NCI-H1417 (cell line): ENCODE measurements around the gene CCND3.

ENCODE experiments used
- DNase-seq, 3 experiments: peaks; one replicate each; lab custom pipeline; 2025; lab: John Stamatoyannopoulos, UW

The CCND3 gene

GRCh38 chr6:41941280-41942066 is at the start of gene CCND3:
CCND3 (minus strand) TSS chr6:41941808; CDS start chr6:41941649, 159 bp downstream.
- peak; percentile 91 to 93 (median 92) for DNase-seq

DNA sequence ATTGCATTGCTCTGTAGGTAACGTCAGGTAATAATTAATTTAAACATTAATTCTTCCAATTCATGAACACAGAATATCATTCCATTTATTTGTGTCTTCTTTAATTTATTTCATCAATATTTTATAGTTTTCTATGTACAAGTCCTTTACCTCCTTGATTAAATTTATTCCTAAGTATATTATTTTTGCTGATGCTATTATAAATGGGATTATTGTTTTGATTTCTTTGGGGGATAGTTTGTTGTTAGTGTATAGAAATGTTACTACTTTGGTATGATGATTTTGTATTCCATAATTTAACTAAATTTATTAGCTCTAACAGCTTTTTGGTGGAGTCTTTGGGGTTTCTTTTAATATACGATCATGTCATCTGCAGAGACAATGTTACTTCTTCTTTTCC is 44.7 kb upstream of the CCND3 start:
- no peak for DNase-seq

DNA sequence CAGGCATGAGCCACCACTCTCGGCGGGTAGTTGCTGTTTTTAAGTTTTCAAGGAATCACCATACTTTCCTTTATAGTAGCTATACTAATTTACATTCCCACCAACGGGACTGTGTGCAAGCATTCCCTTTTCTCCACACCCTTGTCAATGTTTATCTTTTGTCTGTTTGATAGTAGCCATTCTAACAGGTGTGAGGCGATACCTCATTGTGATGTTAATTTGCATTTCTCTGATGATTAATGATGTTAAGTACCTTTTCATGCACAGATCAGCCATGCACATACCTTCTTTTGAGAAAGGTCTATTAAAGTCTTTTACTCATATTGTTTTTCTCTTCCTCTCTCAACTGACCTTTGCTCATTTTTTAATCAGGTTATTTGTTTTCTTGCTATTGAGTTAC is 43.0 kb upstream of the CCND3 start:
- DNase-seq, result peak in 2 of 3 experiments; percentile 1 to 70

GRCh38 chr6:41976794-41977484 is 35.3 kb upstream of the CCND3 start:
- DNase-seq, result no peak

- no peak for DNase-seq
Measured at GRCh38 chr6:41975276-41975675, 33.7 kb upstream of the CCND3 start.

DNA sequence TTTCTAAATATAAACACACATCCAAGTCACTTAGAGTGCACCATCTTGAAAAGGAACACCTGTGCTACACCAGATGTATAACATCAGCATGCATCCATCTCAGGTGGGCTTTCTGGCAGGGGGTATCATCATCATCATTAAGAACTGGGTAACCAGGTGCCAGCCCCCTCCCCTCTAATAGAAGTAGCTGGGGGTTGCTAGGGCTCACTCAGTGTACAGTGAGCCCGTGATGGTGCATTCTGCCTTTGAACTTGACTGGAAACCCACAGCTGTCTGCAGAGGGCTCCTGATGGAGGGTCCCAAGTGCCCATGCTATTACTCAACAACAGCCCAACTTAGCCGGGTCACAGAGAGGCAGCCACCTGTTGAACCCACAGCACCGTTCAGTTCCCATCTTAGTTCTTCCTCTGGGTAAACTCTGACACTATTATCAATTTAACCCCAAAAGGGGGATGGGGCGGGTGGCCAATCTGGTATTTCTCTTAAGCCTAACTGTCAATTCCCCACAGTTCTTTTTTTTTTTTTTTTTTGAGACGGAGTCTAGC is 32.7 kb upstream of the CCND3 start:
- DNase-seq, result no peak

- no peak for DNase-seq
Measured at GRCh38 chr6:41972826-41973225, 31.2 kb upstream of the CCND3 start.

DNA sequence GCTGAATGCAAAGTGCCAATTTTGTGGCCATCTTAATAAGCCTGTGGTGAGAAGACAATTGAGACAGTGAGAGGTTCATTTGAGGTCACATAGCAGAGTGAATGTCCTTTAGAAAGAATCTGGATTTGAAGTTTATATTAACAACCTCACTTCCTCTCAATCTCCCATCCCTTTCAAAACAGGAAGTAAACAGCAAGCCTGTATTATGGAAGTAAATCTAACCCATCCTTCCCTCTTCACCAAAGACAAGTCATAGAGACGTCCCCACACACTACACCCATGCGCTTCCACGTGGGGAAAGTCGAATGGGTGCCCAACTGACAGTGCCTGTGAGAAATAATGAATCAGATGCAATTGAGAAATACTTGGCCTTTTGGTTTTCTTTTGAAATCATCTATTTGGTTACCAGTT is 28.8 kb upstream of the CCND3 start:
- no peak for DNase-seq

DNA sequence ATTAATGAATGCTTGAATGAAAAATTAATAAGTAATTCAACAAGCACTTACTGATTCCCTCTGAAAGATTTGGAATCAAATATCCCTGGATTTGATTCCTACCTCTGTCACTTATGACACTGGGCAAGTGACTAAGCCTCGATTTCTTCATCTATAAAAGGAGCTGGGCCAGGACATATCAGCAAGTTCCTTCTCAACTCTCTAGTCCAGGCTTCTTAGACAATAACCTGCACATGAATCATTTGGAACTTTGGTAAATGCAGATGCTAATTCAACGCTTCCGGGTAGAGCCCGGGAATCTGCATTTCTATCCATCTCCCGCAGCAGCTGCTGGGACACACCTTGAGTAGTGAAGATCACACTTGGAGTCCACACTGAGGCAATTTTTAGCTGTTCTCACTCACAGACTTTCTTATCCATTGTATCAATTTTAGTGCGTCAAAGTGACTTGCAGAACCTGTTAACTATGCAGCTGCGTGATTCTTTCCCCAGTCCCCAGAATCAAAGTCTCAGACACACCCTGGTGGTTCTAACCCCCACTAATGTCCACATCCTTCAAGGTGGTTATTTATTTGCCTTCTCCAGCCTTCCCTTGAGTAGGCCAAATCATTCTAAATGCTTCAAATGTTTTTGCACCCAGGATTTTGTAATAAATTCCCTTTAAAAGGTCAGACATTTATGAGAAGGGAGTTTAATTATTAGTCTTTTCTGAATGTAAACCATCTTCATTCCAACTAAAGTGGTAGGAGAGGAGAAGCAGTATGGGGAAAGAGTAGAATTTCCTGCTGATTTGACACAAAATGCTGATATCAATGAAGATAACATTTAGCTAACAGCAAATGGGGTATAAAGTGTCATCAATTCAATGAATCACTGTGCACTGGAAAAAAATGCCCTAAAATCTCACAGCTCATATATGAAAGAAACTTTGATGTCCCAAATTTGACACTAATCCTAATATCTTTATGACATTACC is 26.0 kb upstream of the CCND3 start:
- DNase-seq, result no peak

GRCh38 chr6:41966961-41967311 is 25.3 kb upstream of the CCND3 start:
- DNase-seq, result no peak

DNA sequence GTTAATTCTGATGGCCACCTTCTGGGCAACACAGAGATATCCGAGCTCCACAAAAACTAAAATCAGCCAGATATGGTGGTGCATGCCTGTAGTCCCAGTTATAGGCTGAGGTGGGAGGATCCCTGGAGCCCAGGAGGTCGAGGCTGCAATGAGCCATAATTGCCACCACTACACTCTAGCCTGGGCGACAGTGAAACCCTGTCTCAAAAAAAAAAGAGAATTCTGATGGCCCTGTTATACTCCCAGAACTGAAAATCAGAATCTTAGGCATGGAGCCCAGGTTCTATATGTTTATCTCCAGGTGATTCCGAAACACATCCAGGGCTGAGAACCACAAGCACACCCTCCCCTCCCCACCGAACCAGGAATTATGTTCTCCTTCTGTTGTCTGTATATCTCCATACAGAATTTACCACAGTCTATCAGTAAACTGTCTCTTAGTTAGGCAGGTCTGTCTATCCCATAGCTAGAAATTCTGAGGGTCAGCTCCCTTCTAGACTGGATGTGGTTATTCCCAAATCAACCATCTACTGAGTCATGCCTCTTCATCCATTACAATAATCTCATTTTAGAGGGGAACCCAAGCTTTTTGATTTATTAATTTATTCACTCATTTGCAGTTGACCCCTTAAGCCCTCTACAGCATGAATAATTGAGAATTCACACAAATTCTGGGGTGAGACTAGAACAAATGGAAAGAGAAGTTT is 24.8 kb upstream of the CCND3 start:
- DNase-seq, result no peak

DNA sequence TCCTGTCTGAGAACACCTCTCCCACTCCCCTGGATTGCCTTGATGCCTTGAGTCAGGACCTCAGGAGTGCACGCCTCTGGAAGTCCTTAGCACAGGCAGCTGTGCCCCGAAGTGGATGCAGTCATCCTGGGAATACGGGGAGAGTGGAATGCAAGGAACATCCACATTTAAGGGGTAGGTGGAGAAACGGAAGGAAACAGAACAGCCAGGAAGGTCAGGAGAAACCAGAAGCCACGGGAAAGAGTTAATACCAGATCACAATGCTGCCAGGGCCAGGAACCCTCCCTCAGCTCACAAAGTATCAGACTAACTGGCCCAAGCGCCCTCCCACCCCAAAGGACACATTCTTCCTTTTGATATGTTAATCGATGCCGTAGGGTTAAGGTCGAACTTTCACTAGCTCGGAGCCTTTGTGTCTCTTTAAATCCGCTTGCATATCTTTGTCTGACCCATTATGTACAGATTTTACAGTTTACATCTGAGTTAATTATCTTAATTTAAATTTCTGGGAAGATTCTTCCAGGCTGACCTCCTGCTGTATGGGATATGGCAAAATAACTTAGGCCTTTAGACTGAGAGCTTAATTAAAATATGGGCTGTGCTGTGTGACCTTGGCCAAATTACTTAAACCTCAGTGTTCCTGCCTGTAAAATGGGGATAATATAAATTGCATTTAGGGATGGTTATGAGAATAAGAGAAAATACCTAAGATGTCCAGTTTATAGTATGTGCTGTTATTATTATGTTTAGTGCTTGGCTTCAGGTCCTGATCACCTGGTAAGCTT is 24.0 kb upstream of the CCND3 start:
- no peak for DNase-seq

DNA sequence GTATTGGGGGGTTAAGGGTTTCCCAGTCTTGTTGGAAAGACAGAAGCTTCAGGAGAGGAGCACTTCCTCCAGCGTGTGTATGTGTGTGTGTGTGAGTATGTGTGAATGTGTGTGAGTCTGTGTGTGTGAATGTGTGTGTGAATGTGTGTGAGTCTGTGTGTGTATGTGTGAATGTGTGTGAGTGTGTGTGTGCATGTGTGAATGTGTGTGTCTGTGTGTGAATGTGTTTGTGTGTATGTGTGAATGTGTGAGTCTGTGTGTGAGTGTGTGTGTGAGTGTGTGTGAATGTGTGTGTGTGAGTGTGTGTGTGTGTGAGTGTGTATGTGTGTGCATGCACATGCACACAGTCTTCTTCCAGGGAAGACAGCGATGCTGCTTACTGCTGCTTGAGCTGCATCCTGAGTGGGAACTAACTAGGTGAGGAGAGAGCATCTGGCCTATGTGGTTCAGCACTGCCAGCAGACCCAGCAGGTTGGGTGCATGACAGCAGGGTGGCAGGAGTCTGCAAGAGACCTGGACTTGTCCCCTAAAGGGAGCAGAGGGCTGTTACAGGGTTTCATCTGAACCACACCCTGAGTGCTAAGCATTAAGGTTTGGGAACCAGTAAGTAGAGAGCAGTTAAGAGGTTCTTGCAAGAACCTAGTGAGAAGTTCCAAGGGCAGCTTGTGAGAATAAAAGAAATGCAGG is 22.7 kb upstream of the CCND3 start:
- DNase-seq, result no peak

GRCh38 chr6:41963371-41963770 is 21.8 kb upstream of the CCND3 start:
- no peak for DNase-seq

GRCh38 chr6:41960028-41960427 is 18.4 kb upstream of the CCND3 start:
- DNase-seq, result no peak

- DNase-seq, result no peak
Measured at GRCh38 chr6:41958022-41958856, 16.6 kb upstream of the CCND3 start.

DNA sequence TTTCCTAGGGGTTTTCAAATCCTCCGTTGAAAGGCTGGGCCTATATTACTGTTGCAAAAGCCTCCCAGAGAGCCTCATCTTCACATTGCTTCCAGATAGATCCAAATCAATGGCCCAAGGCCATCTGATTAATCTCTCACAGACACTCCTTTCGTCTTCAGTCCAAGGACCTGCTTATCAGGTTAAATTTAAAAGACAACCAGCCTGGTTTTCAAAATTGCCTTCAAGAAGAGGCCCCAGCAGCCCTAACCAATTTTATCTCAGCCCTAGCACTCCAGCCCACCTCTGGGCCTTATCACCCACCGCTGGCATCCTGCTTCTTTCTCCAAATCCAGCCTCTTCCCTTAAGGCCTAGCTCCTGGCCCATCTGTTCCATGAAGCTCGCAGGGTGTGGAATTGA is 15.5 kb upstream of the CCND3 start:
- no peak for DNase-seq

- DNase-seq, result no peak
Measured at GRCh38 chr6:41955412-41955811, 13.8 kb upstream of the CCND3 start.

GRCh38 chr6:41954668-41955067 is 13.1 kb upstream of the CCND3 start:
- no peak for DNase-seq
